Stimulated activated CD8-positive, alpha-beta memory T cell treated with anti-CD3 and anti-CD28 coated beads, Interleukin-12 subunit alpha, Interleukin-12 subunit beta, amount 100 ng/mL, for 1 hour (primary cell): ENCODE measurements around the gene SORCS2.
A peak's percentile ranks its signal among the peaks of the same experiment; 100 is the strongest.

ENCODE experiments used
- DNase-seq: peaks from one replicate; pipeline ENCODE4 v3.0.0-alpha.2; 2020; ENCODE audit warnings: low read depth

Gene SORCS2

GRCh38 chr4:7753931-7754465, 561.7 kb downstream of the SORCS2 start:
- no peak for DNase-seq

GRCh38 chr4:7754565-7755262, 562.4 kb downstream of the SORCS2 start:
- DNase-seq = no peak

- DNase-seq = no peak
Measured at GRCh38 chr4:7755561-7755960, 563.2 kb downstream of the SORCS2 start.

- DNase-seq = no peak
Measured at GRCh38 chr4:7756071-7756470, 563.7 kb downstream of the SORCS2 start.

- DNase-seq = no peak
Measured at GRCh38 chr4:7756561-7757355, 564.4 kb downstream of the SORCS2 start.

- DNase-seq = no peak
Measured at GRCh38 chr4:7757501-7758471, 565.4 kb downstream of the SORCS2 start.

- no peak for DNase-seq
Measured at GRCh38 chr4:7758476-7758875, 566.1 kb downstream of the SORCS2 start.

- DNase-seq = peak; percentile 46
Measured at GRCh38 chr4:7759216-7759615, 566.9 kb downstream of the SORCS2 start.

- DNase-seq = no peak
Measured at GRCh38 chr4:7759635-7760034, 567.3 kb downstream of the SORCS2 start.

GRCh38 chr4:7760228-7760627, 567.9 kb downstream of the SORCS2 start:
- no peak for DNase-seq

GRCh38 chr4:7760706-7761105, 568.4 kb downstream of the SORCS2 start:
- no peak for DNase-seq

- no peak for DNase-seq
Measured at GRCh38 chr4:7761312-7761711, 569.0 kb downstream of the SORCS2 start.

- peak; percentile 20 for DNase-seq
Measured at GRCh38 chr4:7761720-7762119, 569.4 kb downstream of the SORCS2 start.

GRCh38 chr4:7762376-7763030, 570.2 kb downstream of the SORCS2 start:
- no peak for DNase-seq

GRCh38 chr4:7763106-7763505, 570.8 kb downstream of the SORCS2 start:
- DNase-seq = no peak

GRCh38 chr4:7763788-7764187, 571.5 kb downstream of the SORCS2 start:
- DNase-seq = no peak

GRCh38 chr4:7764466-7764865, 572.1 kb downstream of the SORCS2 start:
- no peak for DNase-seq

GRCh38 chr4:7765666-7766065, 573.3 kb downstream of the SORCS2 start:
- no peak for DNase-seq

- no peak for DNase-seq
Measured at GRCh38 chr4:7766086-7766485, 573.7 kb downstream of the SORCS2 start.

GRCh38 chr4:7766661-7767345, 574.5 kb downstream of the SORCS2 start:
- DNase-seq = no peak

- DNase-seq = no peak
Measured at GRCh38 chr4:7767526-7767925, 575.2 kb downstream of the SORCS2 start.
